Neuron (in vitro differentiated cells): ENCODE results near the gene SAC3D1.
A peak's percentile ranks its signal among the peaks of the same experiment; 100 is the strongest.
"Not testable (repeated sequence)": the region's sequence is repeated elsewhere in the genome, so short reads cannot be mapped to it uniquely, and the experiment has no call there.

Source experiments
- H2AFZ ChIP-seq: one replicate; pipeline ENCODE4 v1.6.1; 2013; ENCODE audit warnings: low read depth, mild to moderate bottlenecking, inconsistent platforms, low read length, moderate library complexity
- H3K27me3 ChIP-seq: one replicate; pipeline ENCODE4 v1.6.1; 2013; ENCODE audit warnings: low read length; ENCODE audit not compliant: insufficient read depth
- H3K36me3 ChIP-seq: one replicate; pipeline ENCODE4 v1.6.1; 2013; ENCODE audit warnings: low read length; ENCODE audit not compliant: insufficient read depth
- H3K4me1 ChIP-seq: one replicate; pipeline ENCODE4 v1.6.1; 2013; ENCODE audit warnings: low read length; ENCODE audit not compliant: insufficient read depth
- H3K4me3 ChIP-seq: 2 replicates; pipeline ENCODE4 v1.5.1; 2013; ENCODE audit warnings: mild to moderate bottlenecking, low read length, moderate library complexity
- H3K9me3 ChIP-seq: one replicate; pipeline ENCODE4 v1.6.1; 2013; ENCODE audit warnings: low read length

SAC3D1 gene

GRCh38 chr11:65013130-65013887, 27.7 kb upstream of the SAC3D1 start:
- Histone ChIP-seq H3K4me1 (peaks cover 4% of the 10 kb centered on the region), H3K27me3 (no peaks in the 10 kb centered on the region), H2AFZ (peak overlapping the region; percentile 64), H3K4me3 (peak overlapping the region; percentile 68), H3K36me3 (peaks cover 3% of the 10 kb centered on the region), H3K9me3 (no peaks in the 10 kb centered on the region)

GRCh38 chr11:65013888-65014725, 26.9 kb upstream of the SAC3D1 start, which contains the start of gene ARL2:
ARL2 (plus strand) TSS chr11:65014160; CDS start chr11:65014208, 48 bp downstream.
- H3K27me3 ChIP-seq = no peaks in the 10 kb centered on the region

GRCh38 chr11:65014726-65015227, 26.2 kb upstream of the SAC3D1 start:
- Histone ChIP-seq H3K9me3 (no peaks in the 10 kb centered on the region), H3K36me3 (peaks cover 13% of the 10 kb centered on the region), H2AFZ (peak overlapping the region; percentile 64), H3K4me3 (peak overlapping the region; percentile 68), H3K4me1 (peaks cover 4% of the 10 kb centered on the region), H3K27me3 (no peaks in the 10 kb centered on the region)

More at GRCh38 chr11:65013888-65014725, 26.9 kb upstream of the SAC3D1 start, which contains the start of gene ARL2:
- H3K4me3 ChIP-seq = peak within 1 kb of the TSS; percentile 68
- peaks cover 4% of the 10 kb centered on the region for H3K4me1 ChIP-seq
- peak within 1 kb of the TSS; percentile 64 for H2AFZ ChIP-seq
- no peaks in the 10 kb centered on the region for H3K9me3 ChIP-seq
- H3K36me3 ChIP-seq = peaks cover 9% of the 10 kb centered on the region

- Histone ChIP-seq H3K36me3 (peaks cover 23% of the 10 kb centered on the region), H3K9me3 (no peaks in the 10 kb centered on the region), H3K27me3 (no peaks in the 10 kb centered on the region), H3K4me3 (no peak overlapping the region), H2AFZ (no peak overlapping the region), H3K4me1 (peaks cover 4% of the 10 kb centered on the region)
These were observed 24.3 kb upstream of the SAC3D1 start for GRCh38 chr11:65016705-65017104.

- Histone ChIP-seq H3K27me3 (no peaks in the 10 kb centered on the region), H3K9me3 (no peaks in the 10 kb centered on the region), H2AFZ (no peak overlapping the region), H3K4me3 (no peak overlapping the region), H3K36me3 (peaks cover 25% of the 10 kb centered on the region), H3K4me1 (peaks cover 4% of the 10 kb centered on the region)
These were observed 23.1 kb upstream of the SAC3D1 start for GRCh38 chr11:65017937-65018336.

- H3K27me3 ChIP-seq = no peaks in the 10 kb centered on the region
- H3K4me1 ChIP-seq = no peaks in the 10 kb centered on the region
- H3K36me3 ChIP-seq = peaks cover 25% of the 10 kb centered on the region
- no peaks in the 10 kb centered on the region for H3K9me3 ChIP-seq
- H3K4me3 ChIP-seq = no peak overlapping the region
- H2AFZ ChIP-seq = no peak overlapping the region
These were observed 21.2 kb upstream of the SAC3D1 start for GRCh38 chr11:65019824-65020223.

GRCh38 chr11:65021003-65021402, 20.0 kb upstream of the SAC3D1 start:
- H3K4me3 ChIP-seq = no peak overlapping the region
- H2AFZ ChIP-seq = no peak overlapping the region
- no peaks in the 10 kb centered on the region for H3K9me3 ChIP-seq
- no peaks in the 10 kb centered on the region for H3K27me3 ChIP-seq
- no peaks in the 10 kb centered on the region for H3K4me1 ChIP-seq
- H3K36me3 ChIP-seq = peaks cover 25% of the 10 kb centered on the region

- no peak overlapping the region for H3K4me3 ChIP-seq
- no peaks in the 10 kb centered on the region for H3K9me3 ChIP-seq
- peaks cover 25% of the 10 kb centered on the region for H3K36me3 ChIP-seq
- no peaks in the 10 kb centered on the region for H3K4me1 ChIP-seq
- no peaks in the 10 kb centered on the region for H3K27me3 ChIP-seq
- H2AFZ ChIP-seq = no peak overlapping the region
These were observed 19.5 kb upstream of the SAC3D1 start for GRCh38 chr11:65021509-65021908.

GRCh38 chr11:65023502-65023901, 17.5 kb upstream of the SAC3D1 start:
- H2AFZ ChIP-seq, H3K9me3 ChIP-seq, H3K4me3 ChIP-seq, H3K4me1 ChIP-seq, H3K27me3 ChIP-seq: not testable (repeated sequence)
- H3K36me3 ChIP-seq = peaks cover 21% of the 10 kb centered on the region

- Histone ChIP-seq H3K4me3 (peak overlapping the region; percentile 77), H3K36me3 (peaks cover 2% of the 10 kb centered on the region), H3K4me1 (peaks cover 6% of the 10 kb centered on the region), H3K27me3 (no peaks in the 10 kb centered on the region), H2AFZ (peak overlapping the region; percentile 55), H3K9me3 (no peaks in the 10 kb centered on the region)
These were observed 14.2 kb upstream of the SAC3D1 start for GRCh38 chr11:65026810-65027209.

GRCh38 chr11:65027213-65028067, 13.6 kb upstream of the SAC3D1 start, which contains the start of gene SNX15:
SNX15 (plus strand) TSS chr11:65027439; CDS start chr11:65027538, 99 bp downstream.
- no peaks in the 10 kb centered on the region for H3K27me3 ChIP-seq
- H3K4me1 ChIP-seq = peaks cover 6% of the 10 kb centered on the region
- H3K4me3 ChIP-seq = peak within 1 kb of the TSS; percentile 77
- H3K36me3 ChIP-seq = peaks cover 6% of the 10 kb centered on the region
- peak within 1 kb of the TSS; percentile 55 for H2AFZ ChIP-seq
- no peaks in the 10 kb centered on the region for H3K9me3 ChIP-seq

GRCh38 chr11:65032216-65032615, 8.8 kb upstream of the SAC3D1 start:
- Histone ChIP-seq H3K36me3 (peaks cover 23% of the 10 kb centered on the region), H3K4me1 (peaks cover 6% of the 10 kb centered on the region), H3K27me3 (no peaks in the 10 kb centered on the region), H3K9me3 (no peaks in the 10 kb centered on the region), H3K4me3 (no peak overlapping the region), H2AFZ (no peak overlapping the region)
